ENCODE results near the gene YBX1.
A peak's percentile ranks its signal among the peaks of the same experiment; 100 is the strongest.
"Not testable (repeated sequence)": the region's sequence is repeated elsewhere in the genome, so short reads cannot be mapped to it uniquely, and the experiment has no call there.

YBX1 gene

DNA sequence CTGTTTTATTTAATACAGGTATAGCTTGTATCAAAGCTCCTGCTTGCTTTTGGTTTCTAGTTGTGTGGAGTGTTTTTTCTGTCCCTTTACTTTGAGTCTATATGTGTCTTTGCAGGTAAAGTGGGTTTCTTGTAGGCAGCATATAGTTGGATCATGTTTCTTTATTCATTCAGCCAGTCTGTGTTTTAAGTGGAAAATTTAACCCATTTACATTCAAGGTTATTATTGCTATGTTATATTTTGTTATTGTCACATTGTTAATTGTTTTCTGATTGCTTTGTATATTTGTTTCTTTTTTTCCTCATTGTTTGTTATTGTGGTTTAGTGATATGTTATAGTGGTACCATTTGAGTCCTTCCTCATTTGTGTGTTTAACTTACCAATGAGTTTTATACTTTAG, 31.1 kb downstream of the YBX1 start:
- no peaks in the 10 kb centered on the region for H3K9me3 ChIP-seq (ENCODE audit: control insufficient read depth, insufficient read depth, low read depth, low read length)
- CTCF ChIA-PET, result interaction anchor here (0.7 kb wide), 1 partner anchor 234 kb away, joined by 6 read pairs; no protein-coding TSS in a partner anchor
- no peak overlapping the region for H3K27ac ChIP-seq (ENCODE audit: extremely low read depth, low read depth, low read length)
- H3K4me3 ChIP-seq (ENCODE audit: low read depth, low read length), result no peak overlapping the region
- no peaks in the 10 kb centered on the region for H3K4me1 ChIP-seq (ENCODE audit: control insufficient read depth, insufficient read depth, low read length)
- peaks cover 24 to 77% of the 10 kb centered on the region in 2 experiments; a peak in 2 of 3 replicates for H3K36me3 ChIP-seq (ENCODE audit: control insufficient read depth in 2 of 2, insufficient read depth in 1 of 2, low read length in 2 of 2)
- POLR2A ChIA-PET, result no interaction called here
- no peak for TF ChIP-seq HOXD13 (CRISPR knock-in tag; IDR thresholded peaks at IDR 0.05; ENCODE audit: borderline replicate concordance)
- no peak for TF ChIP-seq ZNF433 (tag by site-specific recombination; IDR thresholded peaks at IDR 0.05; ENCODE audit: low read depth)
- no peak for TF ChIP-seq ATF2 (tag by site-specific recombination; IDR thresholded peaks at IDR 0.05; ENCODE audit: low read depth)
- TF ChIP-seq ZNF785 (tag by site-specific recombination; IDR thresholded peaks at IDR 0.05), result no peak
- TF ChIP-seq SETDB1 (IDR thresholded peaks at IDR 0.05; ENCODE audit: insufficient read length, low read length), result peak; percentile 86
- no peak for TF ChIP-seq ZBTB48 (tag by site-specific recombination; IDR thresholded peaks at IDR 0.05)
- TF ChIP-seq GLIS2 (tag by site-specific recombination; IDR thresholded peaks at IDR 0.05), result no peak
- TF ChIP-seq ZNF529 (tag by site-specific recombination; IDR thresholded peaks at IDR 0.05; ENCODE audit: insufficient replicate concordance), result peak; percentile 45
- TF ChIP-seq ZNF155 (tag by site-specific recombination; IDR thresholded peaks at IDR 0.05), result no peak

DNA sequence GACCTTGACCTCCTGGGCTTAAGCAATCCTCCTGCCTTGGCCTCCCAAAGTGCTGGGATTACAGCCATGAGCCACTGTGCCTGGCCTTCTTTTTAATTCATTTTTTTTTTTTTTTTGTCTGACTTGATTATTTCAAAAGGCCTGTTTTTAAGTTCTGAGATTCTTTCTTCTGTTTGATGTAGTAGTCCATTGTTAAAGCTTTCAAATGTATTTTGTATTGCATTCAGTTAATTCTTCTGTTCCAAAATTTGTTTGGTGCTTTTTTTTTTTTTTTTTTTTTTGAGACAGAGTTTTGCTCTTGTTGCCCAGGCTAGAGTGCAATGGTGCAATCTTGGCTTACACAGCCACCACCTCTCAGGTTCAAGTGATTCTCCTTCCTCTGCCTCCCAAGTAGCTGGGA, 32.2 kb downstream of the YBX1 start:
- POLR2A ChIA-PET, result interaction anchor here (0.7 to 0.8 kb wide), 3 partner anchors 12 to 1801 kb away, joined by 3 to 4 read pairs (median 3); partner anchors contain the start of genes C1orf50 and P3H1
- H3K4me3 ChIP-seq (ENCODE audit: low read depth, low read length); H3K9me3 ChIP-seq (ENCODE audit: control insufficient read depth, insufficient read depth, low read depth, low read length); CTCF ChIA-PET; H3K4me1 ChIP-seq (ENCODE audit: control insufficient read depth, insufficient read depth, low read length); H3K27ac ChIP-seq (ENCODE audit: extremely low read depth, low read depth, low read length): not testable (repeated sequence)
- H3K36me3 ChIP-seq (ENCODE audit: control insufficient read depth in 2 of 2, insufficient read depth in 1 of 2, low read length in 2 of 2), result peaks cover 21 to 75% of the 10 kb centered on the region in 2 experiments; a peak in 2 of 3 replicates

DNA sequence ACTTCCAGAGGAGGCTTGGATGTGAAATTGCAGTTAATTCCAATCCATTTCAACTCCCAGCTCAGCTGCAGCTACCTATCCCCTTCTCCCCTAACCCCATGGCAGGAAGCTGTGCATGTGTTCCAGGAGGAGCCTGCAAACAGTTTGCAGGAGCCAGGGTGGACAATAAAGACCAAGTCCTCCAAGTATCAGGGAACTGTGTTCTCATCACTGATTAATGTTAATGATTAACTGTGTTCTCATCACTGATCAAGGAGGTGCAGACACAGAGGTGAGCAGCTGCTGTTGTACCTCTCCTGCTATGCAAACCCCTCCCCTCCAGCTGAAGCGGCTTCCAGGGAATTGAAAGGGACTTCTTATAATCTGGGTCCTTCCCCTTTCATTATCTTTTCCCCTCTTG, 38.6 kb downstream of the YBX1 start:
- Histone ChIP-seq H3K4me1 (ENCODE audit: control insufficient read depth, insufficient read depth, low read length) (no peaks in the 10 kb centered on the region), H3K4me3 (ENCODE audit: low read depth, low read length) (no peak overlapping the region), H3K9me3 (ENCODE audit: control insufficient read depth, insufficient read depth, low read depth, low read length) (no peaks in the 10 kb centered on the region), H3K27ac (ENCODE audit: extremely low read depth, low read depth, low read length) (no peak overlapping the region), H3K36me3 (ENCODE audit: control insufficient read depth in 2 of 2, insufficient read depth in 1 of 2, low read length in 2 of 2) (peaks cover 0 to 26% of the 10 kb centered on the region in 2 experiments; a peak in 1 of 3 replicates)
- ChIA-PET POLR2A (no interaction called here), CTCF (no interaction called here)
- TF ChIP-seq IKZF3 (tag by site-specific recombination; IDR thresholded peaks at IDR 0.05), result no peak
- TF ChIP-seq ZNF518A (tag by site-specific recombination; conservative IDR thresholded peaks at IDR 0.05; ENCODE audit: low read depth), result no peak

GRCh38 chr1:42721926-42722325, 39.7 kb downstream of the YBX1 start:
- Histone ChIP-seq H3K36me3 (ENCODE audit: control insufficient read depth in 2 of 2, insufficient read depth in 1 of 2, low read length in 2 of 2) (peaks cover 0 to 18% of the 10 kb centered on the region in 2 experiments; a peak in 1 of 3 replicates), H3K4me1 (ENCODE audit: control insufficient read depth, insufficient read depth, low read length) (no peaks in the 10 kb centered on the region), H3K9me3 (ENCODE audit: control insufficient read depth, insufficient read depth, low read depth, low read length) (no peaks in the 10 kb centered on the region), H3K4me3 (ENCODE audit: low read depth, low read length) (no peak overlapping the region), H3K27ac (ENCODE audit: extremely low read depth, low read depth, low read length) (no peak overlapping the region)
- POLR2A ChIA-PET, result no interaction called here
- CTCF ChIA-PET, result no interaction called here
- no peak for TF ChIP-seq GLIS2 (tag by site-specific recombination; IDR thresholded peaks at IDR 0.05)
- peak; percentile 54 for TF ChIP-seq SETDB1 (IDR thresholded peaks at IDR 0.05; ENCODE audit: insufficient read length, low read length)
- TF ChIP-seq ZNF341 (tag by site-specific recombination; IDR thresholded peaks at IDR 0.05; ENCODE audit: low read depth), result no peak
- no peak for TF ChIP-seq ZBTB6 (tag by site-specific recombination; IDR thresholded peaks at IDR 0.05)
- no peak for TF ChIP-seq ZNF184 (tag by site-specific recombination; IDR thresholded peaks at IDR 0.05)
- TF ChIP-seq ZIC2 (tag by site-specific recombination; IDR thresholded peaks at IDR 0.05), result no peak
- TF ChIP-seq ZNF16 (tag by site-specific recombination; IDR thresholded peaks at IDR 0.05; ENCODE audit: low read depth), result no peak
- no peak for TF ChIP-seq ZNF169 (tag by site-specific recombination; IDR thresholded peaks at IDR 0.05)
- TF ChIP-seq ZNF449 (tag by site-specific recombination; IDR thresholded peaks at IDR 0.05), result no peak
- no peak for TF ChIP-seq ZNF76 (tag by site-specific recombination; IDR thresholded peaks at IDR 0.05; ENCODE audit: borderline replicate concordance, low read depth)

All from HEK293 (cell line).